Hippocampal formation (tissue), 2 donors: ENCODE measurements around the gene PCID2.

ENCODE experiments used
- DNase-seq, 2 donors: peaks; one replicate each; lab custom pipeline; 2025; lab: John Stamatoyannopoulos, UW

The PCID2 gene

GRCh38 chr13:113187263-113187669 is 21.2 kb downstream of the PCID2 start:
- peak; percentile 21 to 25 for DNase-seq

DNA sequence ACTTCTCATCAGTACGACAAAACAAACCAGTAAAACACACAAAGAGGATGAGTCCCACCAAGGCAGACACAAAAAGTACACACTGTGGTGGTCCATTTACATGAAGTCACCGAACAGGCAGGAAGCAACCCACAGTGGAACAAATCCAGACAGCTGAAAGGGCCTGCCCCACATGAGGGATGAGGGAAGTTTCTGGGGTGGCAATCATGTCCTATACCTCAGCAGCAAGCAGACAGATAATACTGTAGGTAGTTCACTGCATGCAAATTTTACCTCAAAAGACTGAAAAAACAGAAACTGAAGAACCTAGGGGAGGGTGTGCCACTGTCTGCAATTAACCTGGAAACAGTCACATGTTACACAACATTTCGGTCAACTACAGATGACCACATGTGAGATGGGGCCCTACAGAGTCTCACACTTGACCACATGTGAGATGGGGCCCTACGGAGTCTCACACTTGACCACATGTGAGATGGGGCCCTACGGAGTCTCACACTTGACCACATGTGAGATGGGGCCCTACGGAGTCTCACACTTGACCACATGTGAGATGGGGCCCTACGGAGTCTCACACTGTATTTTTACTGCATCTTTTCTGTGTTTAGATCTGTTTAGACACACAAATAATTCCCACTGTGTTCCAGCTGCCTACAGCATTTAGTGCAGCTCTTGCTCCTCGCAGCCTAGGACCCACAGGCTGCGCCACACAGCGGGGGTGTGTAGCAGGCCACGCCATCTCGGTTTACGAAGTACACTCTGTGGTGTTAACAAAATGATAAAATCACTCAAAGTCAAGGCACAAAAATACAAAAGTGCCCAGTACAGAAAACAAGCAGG is 22.2 kb downstream of the PCID2 start:
- no peak for DNase-seq

GRCh38 chr13:113184568-113185440 is 23.7 kb downstream of the PCID2 start:
- DNase-seq = no peak

DNA sequence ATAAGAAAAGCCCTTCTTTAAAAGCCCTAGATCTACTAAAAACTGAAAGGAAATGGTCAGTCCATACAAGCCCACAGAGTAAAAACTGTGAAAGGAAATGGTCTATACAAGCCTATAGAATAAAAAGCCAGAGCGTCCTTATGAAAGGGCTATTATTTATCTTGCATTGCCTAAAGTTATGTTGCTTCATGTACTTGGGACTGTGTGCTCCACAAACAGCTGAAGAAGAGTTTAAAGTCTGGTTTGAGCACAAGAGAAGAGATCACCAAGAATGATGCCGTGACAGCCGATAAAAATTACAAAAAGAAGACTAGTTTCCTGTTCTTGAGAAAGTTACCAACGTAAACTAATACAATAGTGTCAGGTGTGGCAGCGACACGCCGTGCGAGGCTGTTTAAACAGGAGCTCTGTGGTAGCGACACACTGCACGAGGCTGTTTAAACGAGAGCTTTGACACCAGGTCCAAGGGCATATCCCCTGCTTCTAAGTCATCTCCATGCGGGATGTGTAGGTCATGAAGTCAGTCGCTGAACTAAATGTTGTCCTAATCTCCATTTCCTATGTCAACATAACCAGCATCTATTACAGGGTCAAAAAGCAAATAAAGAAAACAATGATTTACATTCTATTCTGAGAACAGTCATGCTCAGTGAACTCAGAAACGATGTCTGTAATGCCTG is 24.9 kb downstream of the PCID2 start:
- DNase-seq = no peak

GRCh38 chr13:113182046-113182445 is 26.4 kb downstream of the PCID2 start:
- DNase-seq = no peak

GRCh38 chr13:113179374-113180230 is 28.9 kb downstream of the PCID2 start:
- no peak for DNase-seq

- DNase-seq = no peak
These were observed 29.6 kb downstream of the PCID2 start for GRCh38 chr13:113178896-113179167.

- DNase-seq = no peak
These were observed 30.2 kb downstream of the PCID2 start for GRCh38 chr13:113178070-113178895.

DNA sequence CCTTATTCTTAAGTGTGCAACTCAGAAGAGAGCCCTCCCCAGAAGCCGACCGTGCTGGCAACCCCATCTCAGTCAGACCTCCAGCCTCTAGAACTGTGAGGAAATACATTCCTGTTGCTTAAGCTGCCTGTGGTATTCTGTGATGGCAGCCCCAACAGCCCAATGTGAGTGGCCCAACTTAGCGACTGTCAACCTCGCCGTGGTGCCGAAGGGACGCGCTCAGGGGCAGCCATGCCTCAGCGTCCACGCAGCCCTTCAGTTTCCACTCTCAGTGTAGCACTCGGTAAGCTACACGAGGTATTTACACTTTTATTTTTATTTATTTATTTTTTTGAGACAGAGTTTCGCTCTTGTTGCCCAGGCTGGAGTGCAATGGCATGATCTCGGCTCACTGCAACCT is 31.6 kb downstream of the PCID2 start:
- DNase-seq = no peak

GRCh38 chr13:113176280-113176679 is 32.2 kb downstream of the PCID2 start:
- no peak for DNase-seq

- DNase-seq = no peak
These were observed 36.0 kb downstream of the PCID2 start for GRCh38 chr13:113172419-113172926.

GRCh38 chr13:113171250-113172125 is 37.0 kb downstream of the PCID2 start:
- no peak for DNase-seq

DNA sequence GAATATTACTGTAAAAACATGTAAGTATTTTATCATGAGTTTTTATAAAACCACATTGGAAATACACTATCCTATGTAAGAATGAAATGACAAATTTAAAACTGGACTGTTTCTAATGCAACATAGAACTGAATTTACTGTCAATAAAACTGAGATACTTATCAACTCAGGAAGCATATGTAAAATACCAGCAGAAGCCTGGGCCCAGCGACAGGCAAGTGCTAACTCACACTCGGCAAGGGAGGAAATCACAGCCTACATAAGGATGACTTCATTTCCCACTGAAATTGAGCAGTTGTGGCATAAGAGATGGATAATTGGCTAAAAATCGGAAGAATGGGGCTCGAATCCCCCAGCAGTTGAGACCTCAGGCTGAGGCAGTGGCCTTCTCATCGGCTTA is 38.0 kb downstream of the PCID2 start:
- no peak for DNase-seq

- no peak for DNase-seq
These were observed 38.9 kb downstream of the PCID2 start for GRCh38 chr13:113169277-113170272.

DNA sequence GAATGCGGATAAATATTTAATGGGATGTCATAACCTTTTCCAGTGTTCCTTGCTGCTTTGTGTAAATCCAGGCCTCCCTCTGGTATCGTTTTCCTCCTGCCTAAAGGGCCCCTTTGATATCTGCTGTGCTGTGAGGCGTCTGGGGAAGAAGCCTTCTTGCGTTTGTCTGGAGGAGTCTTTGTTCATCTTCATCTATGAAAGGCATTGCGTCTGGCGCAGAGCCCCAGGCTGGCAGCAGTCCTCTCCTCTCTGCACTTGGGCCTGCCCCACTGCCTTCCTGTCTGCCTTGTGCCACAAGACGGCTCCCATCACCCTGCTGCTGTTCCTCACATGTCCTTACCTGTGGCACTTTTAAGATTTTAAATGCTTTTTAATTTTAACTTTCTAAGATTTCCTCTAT is 40.3 kb downstream of the PCID2 start:
- no peak for DNase-seq

DNA sequence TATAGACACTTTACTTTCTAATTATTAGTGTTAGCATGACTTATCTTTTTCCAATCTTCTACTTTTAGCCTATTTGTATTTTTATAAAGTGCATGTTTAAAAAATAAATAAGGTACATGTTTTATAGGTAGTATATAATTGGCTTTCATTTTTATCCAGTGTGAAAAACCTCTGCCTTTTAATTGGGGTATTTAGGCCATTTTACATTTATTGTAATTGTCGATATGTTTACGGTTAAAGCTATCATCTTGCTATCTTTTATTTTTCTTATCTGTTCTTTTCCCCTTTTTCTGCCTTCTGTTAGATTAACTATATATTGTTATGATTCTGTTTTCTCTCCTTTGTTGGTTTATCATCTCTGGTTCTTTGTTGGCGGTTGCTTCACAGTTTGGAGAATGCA is 40.9 kb downstream of the PCID2 start:
- DNase-seq = no peak

- no peak for DNase-seq
These were observed 41.3 kb downstream of the PCID2 start for GRCh38 chr13:113167155-113167554.

DNA sequence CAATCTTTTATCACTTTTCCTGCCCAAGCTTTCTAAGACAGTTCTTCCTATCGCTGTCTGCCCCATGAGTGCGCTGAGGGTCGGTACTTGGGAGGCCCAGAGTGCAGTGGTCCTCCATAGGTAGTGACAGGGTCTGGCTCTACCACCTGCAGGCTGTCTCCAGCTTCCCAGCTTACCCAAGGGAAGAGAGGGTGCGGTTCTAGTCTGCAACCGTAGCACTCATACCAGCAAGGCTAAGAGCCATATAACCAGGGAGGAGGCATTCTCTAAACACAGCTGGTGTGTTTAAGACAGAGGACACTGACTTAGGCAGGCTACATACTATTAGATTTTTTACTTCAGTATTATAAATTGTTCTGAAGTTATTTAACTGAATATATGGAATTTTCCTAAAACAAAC is 41.8 kb downstream of the PCID2 start:
- DNase-seq = no peak
